ENCODE measurements around the gene TK2. TPM values are rescaled to one million over a fixed set of nuclear protein-coding genes. Genes with fewer than 3 reads are reported as not detected.

The TK2 gene
- total RNA-seq, 1 donor: 38.9 TPM

- no peak for TF ChIP-seq CTCF (IDR thresholded peaks at IDR 0.05; ENCODE audit: insufficient read depth, low read depth, low read length)
- no peak for DNase-seq (ENCODE audit: low read depth)
- no peak overlapping the region for H3K4me3 ChIP-seq (ENCODE audit: low read depth, low read length)
Observed at GRCh38 chr16:66524601-66525164, 25.2 kb downstream of the TK2 start.

GRCh38 chr16:66523861-66524354, 26.0 kb downstream of the TK2 start:
- peak; percentile 22 for DNase-seq (ENCODE audit: low read depth)
- TF ChIP-seq CTCF (IDR thresholded peaks at IDR 0.05; ENCODE audit: insufficient read depth, low read depth, low read length): no peak

GRCh38 chr16:66522816-66523590, 26.9 kb downstream of the TK2 start:
- TF ChIP-seq CTCF (IDR thresholded peaks at IDR 0.05; ENCODE audit: insufficient read depth, low read depth, low read length): no peak
- no peak for DNase-seq (ENCODE audit: low read depth)
- no peak overlapping the region for H3K4me3 ChIP-seq (ENCODE audit: low read depth, low read length)

More at GRCh38 chr16:66523861-66524354, 26.0 kb downstream of the TK2 start:
- H3K4me3 ChIP-seq (ENCODE audit: low read depth, low read length): no peak overlapping the region

GRCh38 chr16:66521951-66522771, 27.8 kb downstream of the TK2 start:
- peak; percentile 57 for DNase-seq (ENCODE audit: low read depth)
- TF ChIP-seq CTCF (IDR thresholded peaks at IDR 0.05; ENCODE audit: insufficient read depth, low read depth, low read length): no peak
- no peak overlapping the region for H3K4me3 ChIP-seq (ENCODE audit: low read depth, low read length)

- no peak for TF ChIP-seq CTCF (IDR thresholded peaks at IDR 0.05; ENCODE audit: insufficient read depth, low read depth, low read length)
- H3K4me3 ChIP-seq (ENCODE audit: low read depth, low read length): no peak overlapping the region
- no peak for DNase-seq (ENCODE audit: low read depth)
Observed at GRCh38 chr16:66521252-66521713, 28.6 kb downstream of the TK2 start.

GRCh38 chr16:66520406-66521170, 29.3 kb downstream of the TK2 start:
- no peak for DNase-seq (ENCODE audit: low read depth)
- H3K4me3 ChIP-seq (ENCODE audit: low read depth, low read length): no peak overlapping the region
- no peak for TF ChIP-seq CTCF (IDR thresholded peaks at IDR 0.05; ENCODE audit: insufficient read depth, low read depth, low read length)

Measured in fibroblast of villous mesenchyme (primary cell).